GM18858 (cell line): ENCODE measurements around the gene RUSC2.
"Not testable (repeated sequence)": the region's sequence is repeated elsewhere in the genome, so short reads cannot be mapped to it uniquely, and the experiment has no call there.

Source experiments
- ATAC-seq: cut with Tn5 transposase; IDR thresholded peaks from one replicate; pipeline ENCODE4 v1.9.1; 2021; ENCODE audit not compliant: unreplicated experiment

The RUSC2 gene, protein sequence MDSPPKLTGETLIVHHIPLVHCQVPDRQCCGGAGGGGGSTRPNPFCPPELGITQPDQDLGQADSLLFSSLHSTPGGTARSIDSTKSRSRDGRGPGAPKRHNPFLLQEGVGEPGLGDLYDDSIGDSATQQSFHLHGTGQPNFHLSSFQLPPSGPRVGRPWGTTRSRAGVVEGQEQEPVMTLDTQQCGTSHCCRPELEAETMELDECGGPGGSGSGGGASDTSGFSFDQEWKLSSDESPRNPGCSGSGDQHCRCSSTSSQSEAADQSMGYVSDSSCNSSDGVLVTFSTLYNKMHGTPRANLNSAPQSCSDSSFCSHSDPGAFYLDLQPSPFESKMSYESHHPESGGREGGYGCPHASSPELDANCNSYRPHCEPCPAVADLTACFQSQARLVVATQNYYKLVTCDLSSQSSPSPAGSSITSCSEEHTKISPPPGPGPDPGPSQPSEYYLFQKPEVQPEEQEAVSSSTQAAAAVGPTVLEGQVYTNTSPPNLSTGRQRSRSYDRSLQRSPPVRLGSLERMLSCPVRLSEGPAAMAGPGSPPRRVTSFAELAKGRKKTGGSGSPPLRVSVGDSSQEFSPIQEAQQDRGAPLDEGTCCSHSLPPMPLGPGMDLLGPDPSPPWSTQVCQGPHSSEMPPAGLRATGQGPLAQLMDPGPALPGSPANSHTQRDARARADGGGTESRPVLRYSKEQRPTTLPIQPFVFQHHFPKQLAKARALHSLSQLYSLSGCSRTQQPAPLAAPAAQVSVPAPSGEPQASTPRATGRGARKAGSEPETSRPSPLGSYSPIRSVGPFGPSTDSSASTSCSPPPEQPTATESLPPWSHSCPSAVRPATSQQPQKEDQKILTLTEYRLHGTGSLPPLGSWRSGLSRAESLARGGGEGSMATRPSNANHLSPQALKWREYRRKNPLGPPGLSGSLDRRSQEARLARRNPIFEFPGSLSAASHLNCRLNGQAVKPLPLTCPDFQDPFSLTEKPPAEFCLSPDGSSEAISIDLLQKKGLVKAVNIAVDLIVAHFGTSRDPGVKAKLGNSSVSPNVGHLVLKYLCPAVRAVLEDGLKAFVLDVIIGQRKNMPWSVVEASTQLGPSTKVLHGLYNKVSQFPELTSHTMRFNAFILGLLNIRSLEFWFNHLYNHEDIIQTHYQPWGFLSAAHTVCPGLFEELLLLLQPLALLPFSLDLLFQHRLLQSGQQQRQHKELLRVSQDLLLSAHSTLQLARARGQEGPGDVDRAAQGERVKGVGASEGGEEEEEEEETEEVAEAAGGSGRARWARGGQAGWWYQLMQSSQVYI (N-terminal part only)

DNA sequence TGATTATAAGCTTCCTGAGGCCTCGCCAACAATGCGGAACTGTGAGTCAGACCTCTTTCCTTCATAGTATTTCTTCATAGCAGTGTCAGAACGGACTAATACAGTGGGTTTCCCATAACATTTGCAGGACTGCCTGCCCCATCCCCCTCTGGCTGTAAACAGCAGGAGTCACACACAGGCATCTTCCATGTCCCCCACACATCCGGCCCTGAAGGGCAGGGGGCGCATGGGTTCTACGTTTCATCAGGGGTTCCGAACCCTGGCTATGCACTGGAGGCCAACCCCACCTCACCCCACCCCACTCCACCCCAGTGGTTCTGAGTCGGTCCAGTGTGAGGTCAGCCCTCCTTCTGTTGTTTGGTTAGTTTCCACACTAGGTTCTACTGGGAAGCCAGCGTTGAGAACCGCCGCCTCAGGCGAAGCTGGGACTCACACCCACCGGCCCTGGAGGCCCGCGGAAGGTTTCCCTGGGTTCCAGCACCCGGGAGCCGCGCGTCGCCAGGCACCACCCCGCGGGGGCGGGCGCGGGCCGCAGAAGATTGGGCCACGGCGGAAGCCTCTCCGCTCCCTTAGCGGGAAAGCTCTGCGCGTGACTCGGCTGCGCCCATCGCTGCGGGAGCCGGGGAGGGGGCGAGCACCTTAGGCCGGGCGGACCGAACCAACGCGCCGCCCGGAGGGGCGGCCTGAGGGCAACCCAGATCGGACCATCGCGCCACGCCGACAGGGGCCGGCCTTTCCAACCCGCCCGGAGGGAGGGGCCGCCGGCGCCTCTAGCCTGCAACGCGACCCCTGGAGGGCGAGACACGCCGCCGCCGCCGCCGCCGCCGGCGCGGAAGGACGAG, at the start of gene RUSC2:
TSS of gene RUSC2 (plus strand) at position 799 of the 842 bp plus-strand sequence. CDS start 56,411 bp downstream, outside the sequence.
- no peak for ATAC-seq

DNA sequence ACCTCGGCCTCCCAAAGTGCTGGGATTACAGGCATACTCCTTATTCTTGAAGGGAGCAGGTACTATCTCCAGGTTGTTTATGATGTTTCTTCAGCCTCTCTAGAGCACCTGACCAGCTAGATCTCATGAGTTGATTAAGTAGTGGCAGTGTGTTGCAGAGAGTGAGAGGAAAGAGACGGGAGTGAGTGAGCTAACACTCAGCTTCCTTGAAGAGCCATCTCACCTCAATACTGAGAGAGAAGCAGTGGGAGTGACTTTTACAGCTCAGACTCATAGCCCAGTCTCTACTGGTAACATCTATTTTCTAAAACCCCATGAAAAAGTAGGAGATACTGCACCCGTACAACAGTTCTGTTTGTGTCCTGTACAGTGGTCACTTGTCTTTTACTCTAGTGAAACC, 43.9 kb upstream of the RUSC2 start:
- no peak for ATAC-seq

DNA sequence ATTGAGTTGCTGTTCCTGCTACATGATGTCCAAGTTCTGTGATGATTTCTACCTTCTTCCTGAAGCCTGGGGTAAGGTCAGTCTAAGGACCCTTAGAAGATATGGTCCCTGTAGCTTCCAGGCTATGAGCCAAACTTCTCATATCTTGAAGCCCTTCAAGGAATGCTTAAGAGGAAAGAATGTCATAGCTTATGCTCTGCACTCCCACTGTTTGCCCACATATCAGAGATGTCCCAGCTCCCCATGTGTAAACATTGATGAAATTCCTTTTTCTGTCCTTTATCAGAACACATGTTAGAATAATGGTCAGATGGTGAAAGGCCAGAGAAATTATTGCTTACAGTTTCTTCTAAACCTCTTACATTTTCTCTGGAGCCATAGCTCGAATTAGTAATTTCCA, 41.4 kb upstream of the RUSC2 start:
- no peak for ATAC-seq

DNA sequence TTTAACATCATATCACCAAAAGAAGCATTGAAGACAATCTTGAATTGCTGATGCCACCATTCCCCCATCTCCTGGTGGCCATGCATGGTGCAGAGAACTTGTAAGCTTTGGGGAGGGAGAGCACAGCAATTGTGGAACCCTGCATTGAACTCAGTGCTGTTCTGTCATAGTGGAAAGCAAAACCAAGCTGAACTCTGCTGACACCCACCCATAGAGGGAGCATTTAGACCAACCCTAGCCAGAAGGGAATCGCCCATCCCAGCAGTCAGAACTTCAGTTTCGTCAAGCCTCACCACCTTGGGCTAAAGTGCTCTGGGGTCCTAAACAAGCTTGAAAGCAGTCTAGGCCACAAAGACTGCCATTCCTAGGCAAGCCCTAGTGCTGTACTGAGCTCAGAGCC, 37.4 kb upstream of the RUSC2 start:
- no peak for ATAC-seq

DNA sequence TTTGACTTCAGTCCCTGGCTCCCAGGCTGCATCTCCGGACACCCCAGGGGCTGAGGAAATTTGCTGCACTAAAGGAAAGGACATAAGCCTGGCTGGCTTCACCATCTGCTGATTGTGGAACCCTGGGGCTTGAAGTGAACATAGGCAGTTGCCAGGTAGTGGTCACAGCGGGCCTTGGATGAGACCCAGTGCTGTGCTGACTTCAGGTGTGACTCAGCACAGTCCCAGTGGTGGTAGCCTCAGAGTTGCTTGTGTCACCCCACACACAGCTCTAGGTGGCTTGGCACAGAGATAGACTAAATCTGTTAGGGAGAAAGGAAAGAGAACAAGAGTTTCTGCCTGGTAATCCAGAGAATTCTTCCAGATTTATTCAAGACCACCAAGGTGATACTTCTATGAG, 36.1 kb upstream of the RUSC2 start:
- no peak for ATAC-seq

DNA sequence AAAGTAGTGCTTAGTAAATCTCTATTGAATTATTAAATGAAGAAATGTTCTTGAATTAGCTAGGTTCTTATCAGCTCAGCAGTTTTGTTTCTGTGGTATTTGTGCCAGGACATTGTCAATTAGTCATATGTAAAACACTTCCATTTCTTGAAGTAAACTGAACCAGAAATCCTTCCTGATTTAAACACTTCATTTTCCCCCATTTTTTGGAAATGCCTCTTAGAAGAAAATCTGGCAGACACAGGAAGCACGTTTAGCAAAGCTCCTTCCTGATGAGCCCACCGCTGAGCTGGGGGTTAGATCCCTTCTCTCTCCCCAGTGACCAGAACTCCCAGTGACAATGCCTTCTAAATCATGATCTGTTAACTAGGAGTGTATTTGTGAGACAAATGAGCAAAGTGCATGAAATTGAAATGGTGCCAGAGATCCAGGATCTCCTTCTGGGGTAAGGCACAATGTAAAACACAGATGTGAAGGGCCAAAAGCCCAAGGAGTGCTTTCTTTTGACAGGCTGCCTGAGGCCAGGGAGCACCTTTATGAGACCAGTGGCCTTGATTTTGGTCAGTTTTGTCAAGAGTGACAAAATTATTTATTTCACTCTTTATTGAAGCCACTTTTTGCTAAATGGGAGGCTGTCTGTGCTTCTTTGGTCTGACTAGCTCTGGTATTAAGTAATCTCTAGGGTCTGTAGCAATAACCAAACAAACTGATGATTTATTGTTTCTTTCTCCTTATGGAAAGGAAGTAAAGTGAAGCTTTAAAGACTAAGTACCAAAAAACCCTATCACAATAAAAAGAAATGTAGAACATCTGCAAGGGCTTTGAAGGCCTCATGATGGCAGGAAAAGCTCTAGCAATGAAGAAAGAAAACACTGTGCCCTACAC, 25.5 kb upstream of the RUSC2 start:
- ATAC-seq = no peak

DNA sequence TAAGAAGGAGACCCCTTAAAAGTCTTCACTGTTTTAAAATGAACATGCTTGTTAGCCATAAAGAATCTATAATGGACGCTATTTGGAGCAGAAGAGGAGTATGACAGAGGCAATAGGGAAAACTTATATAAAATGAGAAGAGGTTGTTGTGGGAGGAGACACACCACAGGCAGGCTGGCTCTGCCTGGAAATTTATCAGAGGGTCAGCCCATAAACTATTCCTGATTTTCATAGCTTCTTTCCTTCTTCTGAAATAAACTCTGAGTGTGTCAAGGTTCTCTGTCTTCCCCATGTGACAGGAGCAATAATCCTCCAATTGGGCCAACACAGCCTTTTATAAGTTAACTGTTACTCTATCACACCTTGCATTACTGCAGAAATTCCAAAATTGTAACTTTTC, 19.6 kb upstream of the RUSC2 start:
- ATAC-seq = no peak

DNA sequence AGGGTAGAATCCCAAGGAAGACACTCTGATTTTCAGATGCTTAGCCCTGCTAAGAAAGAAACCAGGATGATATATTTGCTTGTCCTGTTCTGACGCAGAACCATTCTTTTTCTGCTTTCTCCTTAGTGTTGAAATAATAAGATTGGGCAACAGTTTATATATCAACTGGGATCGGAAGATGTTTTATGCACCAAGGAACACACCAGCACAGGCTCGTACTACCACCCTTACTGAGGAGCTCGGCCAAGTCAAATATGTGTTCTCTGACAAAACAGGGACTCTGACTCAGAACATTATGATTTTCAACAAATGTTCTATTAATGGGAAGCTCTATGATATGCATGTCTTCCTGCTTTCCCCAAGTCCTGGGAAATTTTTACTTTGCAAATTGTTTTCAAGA, 19.0 kb upstream of the RUSC2 start:
- ATAC-seq = no peak

DNA sequence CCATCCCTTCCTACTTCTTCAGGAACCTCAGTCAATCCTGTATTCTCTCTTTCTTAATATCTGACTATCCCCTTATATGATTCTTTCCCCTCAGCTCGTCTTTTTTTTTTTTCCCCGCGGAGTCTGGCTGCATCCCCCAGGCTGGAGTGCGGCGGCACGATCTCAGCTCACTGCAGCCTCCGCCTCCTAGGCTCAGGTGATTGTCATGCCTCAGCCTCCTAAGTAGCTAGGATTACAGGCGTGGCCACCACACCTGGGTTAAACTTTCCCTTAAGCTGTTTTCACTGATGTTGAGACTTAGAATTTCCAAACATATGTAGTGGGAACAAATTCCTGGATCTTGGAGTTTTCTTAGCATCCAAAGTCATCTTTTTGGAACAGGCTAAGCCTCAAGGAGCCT, 13.3 kb upstream of the RUSC2 start:
- ATAC-seq = no peak

DNA sequence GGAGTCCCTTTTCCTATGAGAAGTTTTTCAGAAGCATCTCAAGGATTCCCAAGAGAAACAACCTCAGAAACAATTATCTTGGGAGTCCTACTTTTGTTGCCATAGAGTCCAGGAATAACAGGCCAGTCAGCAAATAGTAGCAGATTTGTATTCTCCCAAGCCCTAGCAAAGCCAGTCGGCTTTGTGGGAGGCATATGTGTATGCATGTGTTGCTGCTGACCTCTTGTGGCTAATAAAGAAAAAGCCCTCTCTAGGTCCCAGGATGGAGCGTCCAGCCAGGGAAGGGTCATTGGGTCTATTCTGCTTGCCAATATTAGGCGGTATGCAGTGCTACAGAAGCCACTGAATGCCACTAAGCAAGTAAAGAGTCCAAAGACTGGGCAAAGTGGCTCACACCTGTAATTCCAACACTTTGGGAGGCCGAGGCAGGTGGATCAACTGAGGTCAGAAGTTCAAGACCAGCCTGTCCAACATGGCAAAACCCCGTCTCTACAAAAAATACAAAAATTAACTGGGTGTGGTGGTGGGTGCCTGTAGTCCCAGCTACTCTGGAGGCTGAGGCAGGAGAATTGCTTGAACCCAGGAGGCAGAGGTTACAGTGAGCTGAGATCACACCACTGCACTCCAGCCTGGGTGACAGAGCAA, 12.6 kb upstream of the RUSC2 start:
- not testable (repeated sequence) for ATAC-seq

DNA sequence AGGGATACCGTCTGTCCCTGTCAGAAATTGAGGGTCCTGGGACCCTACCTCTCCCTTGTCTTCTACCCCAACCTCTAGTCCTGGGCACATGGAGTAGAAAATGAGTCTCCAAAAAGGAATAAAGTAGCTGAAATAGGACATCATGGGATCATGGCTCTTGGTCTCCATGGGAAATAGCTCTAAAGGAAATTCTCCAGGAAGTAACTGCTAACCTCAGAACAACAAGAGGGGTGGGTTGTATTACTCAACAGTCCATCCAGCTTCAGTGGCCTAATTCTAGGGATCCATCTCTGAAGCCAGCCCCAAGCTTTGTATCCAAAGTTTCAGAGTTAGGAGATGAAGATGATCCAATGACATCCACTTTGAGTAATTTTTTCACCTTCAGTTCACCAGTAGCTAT, 11.0 kb upstream of the RUSC2 start:
- ATAC-seq = no peak

DNA sequence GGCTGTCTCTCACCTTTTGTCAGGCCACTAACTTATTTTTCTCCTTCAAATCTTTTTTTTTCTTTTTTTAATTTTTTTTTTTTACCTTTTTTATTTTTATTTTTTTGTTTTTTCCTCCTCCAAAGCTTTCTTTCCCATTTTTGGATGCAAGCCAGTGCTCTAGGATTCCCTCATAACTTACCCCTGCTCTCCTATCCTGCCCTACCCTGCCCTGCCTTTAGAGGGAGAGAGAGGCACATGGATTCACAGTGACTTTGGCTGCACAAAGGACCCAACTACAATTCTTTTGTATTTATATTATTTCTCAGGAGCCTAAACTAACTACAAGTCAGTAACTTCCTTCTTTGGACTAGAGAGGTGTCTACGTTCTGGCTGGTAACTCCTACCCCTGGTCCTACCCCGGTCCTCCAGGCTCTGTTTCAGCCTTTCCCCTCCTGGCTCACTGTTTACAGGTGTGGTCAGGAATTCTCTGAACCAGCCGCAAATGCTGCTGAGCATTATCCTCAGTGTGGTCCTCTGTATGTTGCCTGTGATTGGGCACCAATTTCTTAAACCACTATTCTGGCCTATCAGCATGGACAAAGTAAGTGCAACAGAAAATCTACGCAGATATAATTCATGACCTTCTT, 8.4 kb upstream of the RUSC2 start:
- no peak for ATAC-seq

DNA sequence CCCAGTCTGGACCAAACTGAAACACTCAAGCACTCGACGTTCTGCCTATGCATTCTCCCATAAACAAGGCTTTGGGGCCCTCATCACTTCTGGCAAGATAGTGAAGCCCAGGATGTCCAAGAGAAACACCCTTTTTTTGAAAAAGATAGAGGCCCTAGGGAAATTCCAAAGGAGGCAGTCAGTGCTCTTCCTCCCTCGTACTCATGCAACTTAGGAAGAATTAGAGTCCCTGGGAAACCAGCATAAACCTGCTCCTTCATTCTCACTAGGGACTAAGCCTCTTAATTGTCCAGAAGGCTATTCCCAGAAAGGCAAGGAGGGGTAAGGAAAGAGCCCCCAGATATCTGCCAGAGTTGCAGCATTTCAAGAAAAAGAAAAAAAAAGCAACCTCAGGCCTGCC, 7.8 kb upstream of the RUSC2 start:
- no peak for ATAC-seq

DNA sequence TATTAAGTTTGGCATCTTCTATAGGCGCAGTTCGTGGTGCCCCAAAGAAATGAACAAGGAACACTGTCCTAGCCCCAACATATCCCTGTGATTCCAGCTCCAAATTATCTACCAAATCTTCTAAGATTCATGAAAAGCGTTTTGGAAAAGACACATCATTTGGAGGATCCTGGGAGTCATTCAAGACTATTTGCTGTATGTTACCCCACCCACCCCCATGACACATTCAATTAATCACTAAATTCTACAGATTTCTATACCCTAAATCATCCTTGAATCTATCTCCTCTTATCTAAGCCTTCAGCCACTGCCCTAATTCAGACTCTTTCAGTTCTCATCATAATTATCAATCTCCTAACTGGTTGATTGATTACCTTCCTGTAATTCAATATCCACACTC, 5.5 kb upstream of the RUSC2 start:
- ATAC-seq = no peak

DNA sequence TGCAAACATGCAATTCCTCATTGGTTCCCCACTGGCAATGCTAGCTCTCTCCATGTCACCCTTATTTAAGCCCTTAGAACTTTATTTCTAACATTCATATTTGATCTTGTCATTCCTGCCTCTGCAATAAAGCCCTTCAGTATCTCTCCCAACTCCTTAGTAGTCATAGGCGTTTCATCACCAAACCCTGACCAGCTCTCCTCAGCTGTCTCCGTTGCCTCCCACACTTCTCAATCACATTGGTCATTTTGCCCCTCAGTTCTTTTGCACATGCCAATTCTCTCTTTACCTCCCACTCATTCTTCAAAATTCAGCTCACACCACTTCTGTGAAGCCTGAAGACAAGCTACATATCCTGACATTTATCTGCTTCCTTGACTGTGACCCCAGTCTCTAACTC, 2.8 kb upstream of the RUSC2 start:
- ATAC-seq = no peak

DNA sequence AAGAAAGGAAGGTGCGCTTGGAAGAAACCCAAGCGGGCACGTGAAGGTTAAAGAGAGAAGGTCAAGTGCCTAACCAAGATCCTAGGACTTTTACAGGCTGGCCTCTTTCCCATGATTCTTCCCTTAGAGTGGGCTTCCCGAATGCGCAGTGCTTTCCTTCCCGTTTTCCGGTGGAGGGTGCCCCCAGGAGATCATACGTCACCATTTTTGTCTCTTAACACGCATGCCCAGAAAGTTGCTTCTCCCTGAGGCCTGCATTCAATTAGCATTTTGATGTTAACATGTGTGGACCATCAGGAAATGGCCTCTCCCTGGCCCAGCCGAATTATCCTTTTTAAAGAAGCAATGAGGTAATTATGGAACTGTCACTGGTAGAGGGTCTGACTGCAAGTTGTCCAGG, 1.9 kb upstream of the RUSC2 start:
- no peak for ATAC-seq

DNA sequence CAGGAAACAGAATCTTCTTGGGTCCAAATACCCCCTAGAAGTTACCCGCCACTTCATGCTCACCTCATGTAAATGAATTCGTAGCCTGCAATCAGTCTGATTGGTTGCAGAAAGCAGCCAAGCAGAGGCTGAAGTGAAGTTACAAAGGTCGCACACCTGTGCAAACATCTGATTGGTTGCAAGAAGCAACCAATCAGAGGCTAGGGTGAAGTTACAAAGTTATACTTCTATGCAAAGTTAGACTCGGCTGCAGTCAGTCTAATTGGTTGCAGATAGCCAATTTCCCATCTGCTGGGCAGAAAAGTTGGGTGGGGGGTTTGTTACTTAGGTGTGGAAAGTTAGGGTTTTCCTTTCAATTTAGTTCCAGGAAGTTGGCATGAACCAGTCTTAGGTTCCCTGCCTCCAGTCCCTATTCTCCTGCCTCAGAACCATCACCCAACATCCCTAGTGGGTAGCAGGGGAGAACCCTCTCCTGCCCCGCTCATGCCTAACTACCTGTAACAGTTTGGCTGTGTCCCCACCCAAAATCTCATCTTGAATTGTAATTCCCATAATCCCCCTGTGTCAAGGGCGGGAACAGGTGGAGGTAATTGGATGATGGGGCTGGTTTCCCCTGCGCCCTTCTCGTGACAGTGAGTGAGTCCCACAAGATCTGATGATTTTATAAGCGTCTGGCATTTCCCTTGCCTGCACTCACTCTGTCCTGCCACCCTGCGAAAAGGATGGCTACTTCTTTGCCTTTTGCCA, 1.2 kb upstream of the RUSC2 start:
- ATAC-seq = no peak
